Measurements from ENCODE around the gene SMG6. TPM values are rescaled to one million over a fixed set of nuclear protein-coding genes. Genes with fewer than 3 reads are reported as not detected.
"Not testable (repeated sequence)": the region's sequence is repeated elsewhere in the genome, so short reads cannot be mapped to it uniquely, and the experiment has no call there.

Gene SMG6
- total RNA-seq: 58.7 TPM

DNA sequence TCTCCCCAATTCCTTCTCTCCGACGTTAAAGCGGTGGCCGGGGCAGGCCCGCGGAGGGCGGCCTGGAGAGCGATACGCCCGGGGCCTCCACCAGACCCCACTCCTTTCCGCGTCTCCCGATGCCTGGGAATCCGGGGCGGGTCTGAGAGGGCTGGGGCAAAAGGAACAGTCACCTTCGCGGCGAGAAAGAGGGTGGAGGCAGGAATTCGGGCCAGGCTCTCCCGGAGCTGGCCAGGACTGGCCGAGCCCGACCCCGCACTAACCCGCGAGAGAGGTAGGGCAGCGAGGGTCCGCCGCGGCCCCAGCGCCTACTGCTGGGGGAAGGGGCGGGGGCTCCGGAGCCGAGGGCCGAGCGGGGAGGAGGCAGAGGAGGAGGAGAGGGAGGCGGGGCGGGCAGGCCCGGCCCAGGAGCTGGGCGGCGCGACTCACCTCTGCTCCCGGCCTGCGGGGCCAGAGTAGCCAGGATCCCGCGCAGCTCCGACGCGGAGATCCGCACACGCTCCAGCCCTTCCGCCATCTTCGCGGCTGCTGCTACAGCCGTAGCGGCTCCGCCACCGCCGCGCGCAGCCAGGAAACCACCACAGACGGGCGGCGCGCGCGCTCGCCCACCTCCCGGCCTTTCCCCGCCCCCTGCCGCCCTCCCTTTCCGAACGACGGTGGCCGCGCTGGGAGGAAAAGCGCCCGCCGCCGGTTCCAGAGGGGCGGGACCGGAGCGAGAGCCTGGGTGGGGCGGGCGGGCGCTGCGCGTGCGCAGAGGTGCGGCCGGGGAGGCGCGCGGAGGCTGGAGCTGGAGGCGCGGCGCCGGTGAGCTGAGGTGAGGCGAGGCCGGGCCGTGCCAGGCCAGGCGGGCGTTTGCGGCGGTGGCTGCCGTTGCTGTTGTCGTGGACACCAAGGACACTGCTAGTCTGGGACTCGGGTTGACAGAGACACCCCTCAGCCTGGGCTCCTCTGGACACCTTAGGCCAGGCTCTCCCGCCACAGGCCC is at the start of gene SMG6, which contains the start of gene SRR:
Gene SMG6 (minus strand): TSS at position 582 of the 985 bp plus-strand sequence. CDS start 65 bp downstream, at position 517.
Gene SRR (plus strand): TSS at position 747 of the 985 bp plus-strand sequence. CDS start 11,611 bp downstream, outside the sequence.
- ATAC-seq: peak; percentile 97

GRCh38 chr17:2351269-2351668 is 47.7 kb upstream of the SMG6 start:
- DNase-seq (ENCODE audit: low spot score) (no peak), ATAC-seq (no peak)

More for the DNA sequence above, at the start of gene SMG6, which contains the start of gene SRR:
- DNase-seq (ENCODE audit: low spot score): peak; percentile 96
- intact Hi-C loops (cut with DNase I): no loop called here

DNA sequence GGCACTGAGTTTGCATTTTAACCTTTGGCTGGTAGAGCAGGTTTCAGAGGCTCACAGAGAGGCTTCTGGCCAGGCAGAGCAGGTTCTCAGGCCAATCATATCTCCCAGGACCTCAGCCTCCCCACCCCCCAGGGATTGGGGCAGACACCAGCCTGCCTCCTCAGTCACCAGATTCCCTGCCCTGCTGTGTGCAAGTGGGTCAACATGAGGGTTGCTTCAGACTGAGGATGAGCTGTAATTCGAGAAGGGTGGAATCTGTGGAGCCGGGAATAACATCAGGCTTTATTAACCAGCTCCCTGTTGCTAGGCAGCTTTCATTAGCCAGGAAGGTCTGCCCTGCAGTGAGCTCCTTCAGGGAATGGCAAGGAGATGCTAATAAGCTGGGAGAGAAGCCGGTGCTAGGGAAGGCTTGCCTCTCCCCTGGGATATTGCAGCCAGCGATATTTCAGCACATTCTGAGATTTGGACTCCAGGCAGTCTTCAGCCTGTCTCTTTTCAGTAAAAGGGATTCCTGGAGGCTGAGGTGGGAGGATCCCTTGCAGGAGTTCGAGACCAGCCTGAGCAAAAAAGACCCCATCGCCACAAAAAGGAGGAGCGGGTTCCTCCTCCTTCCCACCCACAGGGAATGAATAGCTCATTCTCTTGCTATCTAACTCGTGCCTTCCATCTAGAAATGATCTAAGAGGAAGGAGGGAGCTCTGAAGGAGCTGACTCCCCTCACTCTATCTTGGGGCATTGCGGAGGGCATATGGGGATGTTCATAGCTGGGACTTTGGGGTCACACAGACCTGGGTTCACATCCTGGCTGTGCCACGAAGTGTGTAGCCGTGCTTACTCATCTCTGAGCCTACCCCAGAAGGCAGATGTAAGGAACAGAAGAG is 44.5 kb upstream of the SMG6 start:
- DNase-seq (ENCODE audit: low spot score): peak; percentile 55
- intact Hi-C loops (cut with DNase I): no loop called here
- peak; percentile 72 for ATAC-seq

More at GRCh38 chr17:2351269-2351668, 47.7 kb upstream of the SMG6 start:
- intact Hi-C loops (cut with DNase I): no loop called here

DNA sequence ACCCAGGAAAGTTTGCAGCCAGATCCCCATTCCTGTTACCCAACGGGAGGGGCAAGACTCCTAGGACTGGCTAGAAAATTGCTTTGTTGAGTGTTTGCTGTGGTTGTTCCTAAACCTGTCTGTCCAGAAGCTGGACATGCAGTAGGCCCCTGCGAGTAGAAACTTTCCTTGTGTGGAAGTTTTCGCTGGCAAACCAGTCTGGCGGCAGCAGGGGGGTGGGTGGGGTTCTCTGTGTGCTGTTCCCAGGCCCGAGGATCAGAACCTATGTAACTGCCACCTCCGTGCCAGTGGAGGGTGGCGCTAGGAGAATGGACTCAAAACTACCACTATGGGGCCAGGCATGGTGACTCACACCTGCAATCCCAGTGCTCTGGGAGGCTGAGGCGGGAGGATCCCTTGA is 42.9 kb upstream of the SMG6 start:
- DNase-seq (ENCODE audit: low spot score) (no peak), ATAC-seq (no peak)
- intact Hi-C loops (cut with DNase I): no loop called here

DNA sequence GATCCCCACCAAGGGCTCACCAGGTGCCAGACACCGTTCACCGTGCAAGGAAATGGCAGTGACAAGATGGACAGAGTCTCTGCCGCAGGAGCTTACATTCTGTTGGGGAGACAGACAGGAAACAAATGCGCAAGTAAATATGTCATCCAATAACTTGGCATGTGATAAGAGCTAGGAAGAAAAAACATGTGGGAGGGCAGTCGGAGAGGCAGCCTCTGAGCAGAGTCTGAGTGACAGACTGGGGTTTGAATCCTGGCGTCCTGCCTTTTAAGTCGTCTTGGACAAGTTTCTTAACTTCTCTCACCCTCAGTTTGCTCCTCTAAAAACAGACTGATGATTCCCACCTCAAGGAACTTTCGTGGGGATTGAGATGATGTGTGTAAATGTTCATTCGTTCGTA is 40.9 kb upstream of the SMG6 start:
- DNase-seq (ENCODE audit: low spot score) (no peak), ATAC-seq (no peak)
- intact Hi-C loops (cut with DNase I): no loop called here

- no peak for ATAC-seq
- intact Hi-C loops (cut with DNase I): no loop called here
- DNase-seq (ENCODE audit: low spot score): no peak
Observed at GRCh38 chr17:2343421-2343820, 39.8 kb upstream of the SMG6 start.

DNA sequence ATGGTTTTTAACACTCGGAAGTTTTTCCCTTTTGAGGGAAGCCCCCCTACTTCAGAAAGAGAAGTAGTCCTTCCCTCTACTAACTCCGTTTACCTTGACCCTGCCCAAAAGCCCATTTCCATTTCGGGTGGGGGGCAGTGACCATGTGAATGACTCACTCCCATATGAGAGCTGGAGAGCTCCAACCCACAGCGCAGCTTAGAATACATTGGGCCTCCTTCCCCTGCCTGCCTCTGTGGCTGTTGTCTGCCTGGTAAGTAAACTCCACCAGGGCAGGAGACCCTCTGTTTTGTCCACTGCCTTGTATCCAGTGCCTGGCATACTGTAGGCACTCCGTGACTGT is 34.7 kb upstream of the SMG6 start:
- DNase-seq (ENCODE audit: low spot score) (no peak), ATAC-seq (no peak)
- intact Hi-C loops (cut with DNase I): no loop called here

DNA sequence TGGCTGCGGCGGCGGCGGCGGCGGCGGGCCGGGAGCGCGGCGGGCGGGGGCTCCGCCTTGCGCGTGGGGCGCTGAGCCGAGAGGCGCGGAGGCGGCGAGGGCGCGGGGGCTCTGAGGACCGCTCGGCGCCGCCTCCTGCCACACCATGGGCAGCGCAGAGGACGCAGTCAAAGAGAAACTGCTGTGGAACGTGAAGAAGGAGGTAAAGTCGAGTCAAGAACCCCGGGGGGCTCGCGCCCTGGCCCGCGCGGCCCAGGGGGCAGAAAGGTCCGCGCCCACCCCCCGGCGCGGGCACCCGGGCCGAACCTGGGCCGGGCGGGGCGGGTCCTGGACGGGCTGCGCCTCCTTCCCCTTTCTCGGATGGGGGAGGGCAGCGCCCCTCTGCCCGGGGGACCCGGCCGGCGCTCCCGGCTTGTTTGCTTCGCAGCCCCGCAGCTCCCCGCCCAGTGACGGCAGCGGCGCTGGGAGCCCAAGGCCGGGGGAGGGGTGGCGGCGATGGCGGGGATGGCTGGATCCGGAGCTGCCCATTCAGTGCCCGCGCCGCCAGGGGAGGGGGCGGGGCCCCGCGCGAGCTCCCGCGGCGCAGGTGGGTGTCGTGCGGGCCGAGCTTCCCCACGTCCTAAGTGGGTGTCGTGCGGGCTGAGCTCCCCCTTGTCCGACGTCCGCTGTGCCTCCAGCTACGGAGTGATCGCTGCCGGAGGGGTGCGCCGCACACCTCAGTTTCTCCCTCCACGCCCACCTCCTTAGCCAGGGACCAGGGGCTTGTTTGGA is 34.1 kb upstream of the SMG6 start:
- intact Hi-C loops (cut with DNase I): no loop called here
- DNase-seq (ENCODE audit: low spot score) (peak; percentile 74), ATAC-seq (peak; percentile 23)

DNA sequence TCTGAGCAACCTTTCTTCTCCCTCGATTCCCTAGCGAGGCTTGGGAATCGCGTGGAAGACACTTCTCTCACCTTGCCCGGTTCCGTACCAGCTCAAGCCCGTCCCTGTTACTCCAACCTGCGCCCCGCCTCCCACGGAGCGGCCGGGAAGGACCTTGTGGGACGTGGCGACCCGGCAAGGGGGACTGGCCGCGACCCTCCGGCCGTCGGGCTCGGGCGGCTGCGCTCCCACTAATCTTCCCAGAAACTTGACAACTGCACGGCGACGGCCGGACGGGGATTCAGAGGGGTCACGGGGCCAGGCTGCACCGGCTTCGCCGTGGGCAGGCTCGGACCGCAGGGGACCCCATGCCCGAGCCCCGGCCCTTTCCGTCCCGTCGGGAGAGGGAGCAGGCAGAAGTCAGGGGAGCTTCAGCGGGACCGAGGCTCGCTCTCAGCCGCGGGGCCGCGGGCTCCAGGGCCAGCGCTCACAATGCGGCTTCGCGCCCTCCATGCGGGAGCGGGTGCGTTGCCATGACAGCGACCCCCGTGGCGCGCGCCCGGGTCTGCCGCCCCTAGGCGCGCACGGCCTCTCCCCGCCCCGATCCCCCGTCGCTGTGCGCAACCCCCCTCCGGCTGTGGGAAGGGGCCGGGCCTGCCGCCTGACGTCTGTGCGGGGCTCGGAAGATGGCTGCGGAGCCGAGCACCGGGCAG is 33.4 kb upstream of the SMG6 start, which contains the start of gene SGSM2:
Gene SGSM2 (plus strand): TSS at position 650 of the 692 bp plus-strand sequence. CDS start 188 bp downstream, outside the sequence.
- ATAC-seq (peak; percentile 62), DNase-seq (ENCODE audit: low spot score) (peak; percentile 83)
- intact Hi-C loops (cut with DNase I): no loop called here

- intact Hi-C loops (cut with DNase I): no loop called here
- ATAC-seq (peak; percentile 98), DNase-seq (ENCODE audit: low spot score) (peak; percentile 94)
Observed at GRCh38 chr17:2336215-2336851, 32.7 kb upstream of the SMG6 start, which contains the start of gene TSR1. Gene TSR1 (minus strand): TSS chr17:2336457. CDS start chr17:2336427, 30 bp downstream.

DNA sequence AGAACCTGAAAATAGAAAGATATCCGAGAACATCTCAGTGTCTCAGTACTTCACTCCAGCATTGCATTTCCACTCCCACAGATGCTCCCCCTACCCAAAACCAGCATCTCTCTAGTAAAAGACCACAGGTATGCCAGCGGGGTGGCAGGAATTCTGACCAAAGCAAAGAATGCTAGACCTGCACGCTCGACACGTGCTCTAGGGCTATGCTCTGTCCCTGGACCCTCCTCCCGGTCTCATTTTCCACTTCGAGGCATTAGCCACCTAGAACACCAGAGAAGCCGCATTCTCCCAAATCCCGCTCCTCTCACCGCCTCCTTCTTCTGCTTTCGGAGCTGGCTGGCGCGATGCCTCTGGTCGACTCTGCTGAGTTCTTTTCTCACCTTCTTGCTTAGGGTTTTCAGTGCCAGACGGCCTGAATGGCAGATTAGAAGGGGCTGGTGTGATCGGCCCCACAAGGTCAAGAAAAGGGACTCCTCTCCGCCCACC is 32.2 kb upstream of the SMG6 start:
- ATAC-seq (no peak), DNase-seq (ENCODE audit: low spot score) (no peak)
- intact Hi-C loops (cut with DNase I): no loop called here

- intact Hi-C loops (cut with DNase I): no loop called here
- no peak for ATAC-seq
- DNase-seq (ENCODE audit: low spot score): no peak
Observed at GRCh38 chr17:2331303-2331702, 27.7 kb upstream of the SMG6 start.

GRCh38 chr17:2323629-2324314 is 20.2 kb upstream of the SMG6 start:
- intact Hi-C loops (cut with DNase I): no loop called here
- no peak for ATAC-seq
- no peak for DNase-seq (ENCODE audit: low spot score)

GRCh38 chr17:2321399-2321798 is 17.8 kb upstream of the SMG6 start:
- DNase-seq (ENCODE audit: low spot score): no peak
- intact Hi-C loops (cut with DNase I): no loop called here
- ATAC-seq: no peak

GRCh38 chr17:2319051-2319450 is 15.5 kb upstream of the SMG6 start:
- no peak for ATAC-seq
- intact Hi-C loops (cut with DNase I): no loop called here
- no peak for DNase-seq (ENCODE audit: low spot score)

DNA sequence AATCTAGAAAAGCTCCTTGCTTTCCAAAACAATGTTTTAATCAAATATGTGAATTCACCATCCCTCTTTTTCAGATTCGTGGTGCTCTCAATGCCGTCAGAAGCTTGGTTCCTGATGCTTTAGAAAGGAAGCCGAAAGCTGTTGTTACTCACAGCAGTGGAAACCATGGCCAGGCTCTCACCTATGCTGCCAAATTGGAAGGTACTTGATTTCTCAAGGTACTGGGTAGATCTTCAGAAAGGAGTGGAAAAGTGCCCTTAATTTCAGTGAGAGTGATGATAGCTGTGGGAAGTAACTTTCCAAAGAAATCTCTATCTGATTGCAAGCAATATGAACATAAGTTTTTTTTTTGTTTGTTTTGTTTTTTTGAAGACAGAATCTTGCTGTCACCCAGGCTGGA is 14.2 kb upstream of the SMG6 start:
- ATAC-seq: no peak

GRCh38 chr17:2316916-2317205 is 13.3 kb upstream of the SMG6 start:
- DNase-seq (ENCODE audit: low spot score); intact Hi-C loops (cut with DNase I); ATAC-seq: not testable (repeated sequence)

More for the DNA sequence above, 14.2 kb upstream of the SMG6 start:
- intact Hi-C loops (cut with DNase I): no loop called here
- no peak for DNase-seq (ENCODE audit: low spot score)
